AML-193 (cell line): Measurements from ENCODE around the gene NHEJ1.
A peak's percentile ranks its signal among the peaks of the same experiment; 100 is the strongest.

Experiments
- DNase-seq, 2 experiments: peaks; one replicate each; lab custom pipeline; 2025; lab: John Stamatoyannopoulos, UW

NHEJ1 gene

DNA sequence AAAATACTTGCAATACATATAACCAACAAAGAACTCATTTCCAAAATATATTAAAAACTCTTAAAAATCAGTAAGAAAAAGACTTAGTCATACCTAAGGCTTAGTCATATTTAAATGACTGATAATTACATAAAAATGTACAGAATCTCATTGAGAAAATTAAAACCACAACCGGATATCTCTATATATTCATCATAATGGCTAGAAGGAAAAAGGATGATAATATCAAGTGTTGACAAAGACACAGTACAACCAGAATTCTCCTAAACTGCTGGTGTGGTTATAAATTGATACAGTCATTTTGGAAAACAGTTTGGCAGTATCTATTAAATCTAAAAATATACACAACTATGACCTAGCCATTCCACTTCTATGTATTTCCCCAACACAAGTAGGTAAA is 72.8 kb downstream of the NHEJ1 start:
- no peak for DNase-seq

- DNase-seq = no peak
These were observed 73.3 kb downstream of the NHEJ1 start for GRCh38 chr2:219087361-219087760.

- peak; percentile 32 to 41 for DNase-seq
These were observed 74.4 kb downstream of the NHEJ1 start for GRCh38 chr2:219086196-219086595.

DNA sequence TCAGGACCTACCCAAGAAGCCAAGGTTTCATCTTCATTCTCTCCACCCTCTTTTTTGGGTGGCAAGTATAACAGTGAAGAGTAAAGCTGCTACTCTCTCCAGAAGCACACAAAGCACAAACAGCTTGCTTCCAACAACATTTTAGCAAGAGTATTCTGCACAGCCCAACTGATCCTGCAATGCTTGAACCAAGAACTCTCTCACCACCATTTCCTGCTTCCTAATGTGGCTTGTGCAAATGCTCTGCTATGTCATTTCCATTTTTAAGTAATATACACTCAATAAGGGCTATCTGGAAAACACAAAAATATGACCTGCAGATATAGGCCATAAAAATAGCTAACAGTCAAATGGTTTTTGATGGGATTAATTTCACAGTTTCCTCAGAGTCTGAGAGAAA is 75.8 kb downstream of the NHEJ1 start:
- DNase-seq = peak; percentile 51 to 65

DNA sequence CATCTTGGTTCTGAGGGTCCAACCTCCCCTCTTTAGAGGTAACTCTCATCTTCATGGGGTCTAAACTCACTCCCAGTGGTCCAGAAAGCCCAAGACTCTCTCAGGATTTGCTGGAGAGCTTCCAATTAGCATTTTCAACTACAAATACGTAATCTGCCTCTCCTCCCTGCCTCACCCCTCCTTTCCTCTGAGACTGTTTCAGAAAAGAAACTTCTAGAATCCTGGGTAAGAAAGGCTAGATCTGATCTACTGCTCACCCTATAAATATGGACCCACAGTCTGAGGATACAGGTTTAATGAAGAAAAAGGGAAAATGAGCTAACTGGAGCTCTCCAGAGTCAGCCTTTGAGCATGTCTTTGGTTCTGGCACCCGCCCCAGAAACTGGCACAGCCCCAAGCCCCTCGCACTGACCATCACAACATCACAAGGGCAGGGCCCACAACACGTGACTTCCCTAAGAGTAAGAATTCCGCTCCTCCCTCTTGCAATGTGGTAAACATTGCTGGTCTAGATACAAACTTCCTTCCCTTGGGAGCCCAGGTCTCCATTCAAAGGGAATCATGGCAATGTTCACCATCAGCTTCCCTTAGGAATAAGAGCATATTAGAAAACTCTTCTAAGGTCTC is 78.2 kb downstream of the NHEJ1 start:
- no peak for DNase-seq

DNA sequence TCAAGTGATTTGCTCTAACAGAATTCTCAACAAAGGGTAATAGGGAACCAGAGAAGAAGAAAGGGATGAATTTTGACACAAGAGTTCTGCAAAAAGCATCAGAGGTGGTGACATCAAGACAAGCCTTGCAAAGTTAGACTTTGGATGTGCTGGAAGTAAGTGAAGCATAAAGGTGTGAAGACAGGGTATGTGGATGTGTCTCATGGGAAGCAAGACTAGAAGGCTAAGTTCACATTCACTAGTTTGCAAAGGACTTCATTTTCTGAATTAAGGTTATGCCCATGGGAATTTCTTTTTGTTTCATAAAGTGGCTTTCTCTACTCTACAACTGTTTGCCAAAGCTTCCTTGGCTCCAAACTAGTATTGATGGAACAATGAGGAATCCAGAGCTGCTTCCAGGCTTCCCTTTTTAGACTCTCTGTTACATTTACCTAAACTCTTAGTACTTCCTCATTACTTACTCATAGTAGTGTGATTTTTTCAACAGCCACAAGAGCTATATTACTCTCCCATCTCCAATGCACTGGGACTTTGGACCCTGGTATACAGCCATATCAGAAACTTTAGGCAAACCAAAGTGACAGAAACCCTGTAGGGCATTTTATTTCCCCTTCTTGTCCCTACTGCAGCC is 78.8 kb downstream of the NHEJ1 start:
- DNase-seq = peak; percentile 38 to 69

- DNase-seq = no peak
These were observed 79.5 kb downstream of the NHEJ1 start for GRCh38 chr2:219081096-219081495.

- no peak for DNase-seq
These were observed 81.2 kb downstream of the NHEJ1 start for GRCh38 chr2:219079417-219079816.

DNA sequence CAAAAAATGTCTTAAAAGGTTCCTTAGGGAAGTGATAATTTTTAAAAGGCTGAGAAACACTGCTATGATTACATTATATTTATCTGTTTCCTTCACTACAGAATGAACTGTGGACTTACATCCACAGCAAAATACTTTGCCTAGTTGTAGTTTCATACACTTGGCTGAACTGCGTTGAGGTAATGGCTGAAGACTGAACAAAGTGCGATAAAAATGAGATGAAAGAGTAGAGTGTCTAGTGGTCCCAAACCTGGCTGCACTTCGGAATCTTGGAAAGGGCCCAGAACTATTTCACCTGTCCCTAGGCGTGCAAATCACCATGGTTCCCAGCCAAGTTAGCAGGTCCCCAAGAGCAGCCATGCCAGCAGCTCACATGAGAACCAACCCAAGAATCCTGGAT is 81.7 kb downstream of the NHEJ1 start:
- no peak for DNase-seq

DNA sequence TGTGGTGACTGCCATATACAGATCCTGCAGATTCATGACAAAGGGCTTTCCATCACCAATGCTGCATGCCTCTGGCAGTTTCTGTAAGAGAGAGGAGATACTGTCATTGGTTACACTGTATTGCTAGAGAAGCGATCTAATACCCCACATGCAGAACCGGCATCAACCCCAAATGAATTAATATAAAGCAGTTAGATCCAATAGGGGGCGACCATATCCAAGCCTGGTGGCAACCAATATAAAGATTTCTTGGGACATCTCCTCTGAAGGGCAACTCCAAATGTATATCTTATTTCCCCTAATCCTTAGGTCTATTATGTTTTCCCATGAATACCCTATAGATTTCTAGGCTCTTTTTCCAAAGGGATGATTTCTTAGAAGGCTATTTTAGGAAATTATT is 82.5 kb downstream of the NHEJ1 start:
- DNase-seq = no peak

DNA sequence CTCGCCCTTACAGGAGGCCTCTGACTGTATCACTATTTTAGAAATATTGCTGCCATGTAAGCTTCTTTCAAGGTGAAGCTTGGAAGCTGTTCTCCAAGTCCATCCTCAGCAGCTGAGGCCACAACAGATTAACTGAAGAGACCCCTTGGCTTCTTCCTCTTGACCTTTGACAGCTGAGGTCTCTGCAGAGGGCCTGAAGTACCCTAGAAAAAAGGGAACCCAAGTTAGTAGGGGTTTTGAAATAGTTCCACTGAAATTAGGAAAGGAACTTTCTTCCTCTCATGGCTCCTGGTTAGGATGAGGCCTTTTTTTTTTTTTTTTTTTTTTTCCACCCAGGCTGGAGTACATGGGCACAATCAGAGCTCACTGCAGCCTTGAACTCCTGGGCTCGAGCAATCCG is 84.4 kb downstream of the NHEJ1 start:
- DNase-seq = peak; percentile 82 to 87

- DNase-seq = peak; percentile 67 to 74
These were observed 87.0 kb downstream of the NHEJ1 start for GRCh38 chr2:219073413-219074129.

DNA sequence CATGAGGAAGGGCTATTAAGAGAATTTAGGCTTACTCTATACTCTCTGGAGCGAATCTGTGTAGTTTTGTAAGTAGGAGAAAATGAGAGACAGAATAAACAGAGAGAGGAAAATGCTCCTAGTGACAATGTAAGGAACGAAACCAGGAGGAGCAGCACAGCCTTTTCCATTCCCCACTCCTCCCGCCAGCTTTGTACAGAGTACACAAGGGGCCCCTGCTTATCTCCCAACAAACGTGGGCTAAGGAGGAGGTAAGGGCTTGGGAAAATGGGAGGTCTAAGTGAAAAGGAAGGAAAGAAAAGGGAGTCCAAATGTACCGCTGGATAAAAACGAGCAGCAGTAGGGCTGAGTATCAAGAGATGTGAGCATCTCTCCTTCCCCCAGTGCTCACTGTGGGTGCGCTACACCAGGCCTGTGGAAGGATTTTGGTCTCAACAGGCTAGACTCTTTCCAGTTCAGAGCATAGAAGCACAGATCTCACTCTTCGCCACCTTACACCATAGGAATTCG is 87.8 kb downstream of the NHEJ1 start:
- no peak for DNase-seq

GRCh38 chr2:219071131-219071816 is 89.3 kb downstream of the NHEJ1 start:
- no peak for DNase-seq

DNA sequence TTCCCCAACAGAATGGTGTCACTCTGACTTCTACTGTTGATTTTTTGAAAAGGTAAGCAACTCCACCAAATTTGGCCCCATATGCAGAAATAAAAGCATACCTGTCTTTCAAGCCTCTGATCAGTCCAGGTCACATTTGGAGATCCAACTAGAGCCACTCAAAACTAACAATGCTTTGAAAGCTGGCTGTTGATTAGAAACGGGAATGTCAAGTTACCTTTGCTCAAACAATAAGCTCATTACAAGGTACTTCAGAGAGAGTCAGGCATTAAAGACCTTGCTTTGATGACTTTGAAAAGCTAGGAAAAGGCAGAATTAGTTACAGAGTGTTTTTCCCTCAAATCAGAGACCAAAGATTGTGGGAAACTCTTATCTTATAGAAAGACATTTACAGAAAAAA is 95.1 kb downstream of the NHEJ1 start:
- DNase-seq = no peak

DNA sequence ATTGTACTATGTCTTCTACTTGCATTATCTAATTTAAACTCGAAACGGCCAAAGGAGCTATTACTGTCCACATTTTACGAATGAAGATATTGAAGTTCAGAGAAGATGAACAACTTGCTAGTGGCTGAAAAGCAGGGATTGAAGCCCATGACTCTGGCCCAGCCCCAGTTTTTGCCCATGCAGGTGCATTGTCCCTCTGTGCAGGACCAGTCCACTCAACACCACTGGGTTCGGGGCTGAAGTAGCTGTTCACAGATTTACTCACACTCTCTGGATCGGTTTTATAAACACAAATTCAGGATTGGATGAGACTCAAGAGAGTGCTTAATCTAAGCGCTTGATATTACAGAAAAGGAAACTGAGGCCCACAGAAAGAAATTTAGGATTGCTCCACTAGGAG is 98.5 kb downstream of the NHEJ1 start:
- no peak for DNase-seq

DNA sequence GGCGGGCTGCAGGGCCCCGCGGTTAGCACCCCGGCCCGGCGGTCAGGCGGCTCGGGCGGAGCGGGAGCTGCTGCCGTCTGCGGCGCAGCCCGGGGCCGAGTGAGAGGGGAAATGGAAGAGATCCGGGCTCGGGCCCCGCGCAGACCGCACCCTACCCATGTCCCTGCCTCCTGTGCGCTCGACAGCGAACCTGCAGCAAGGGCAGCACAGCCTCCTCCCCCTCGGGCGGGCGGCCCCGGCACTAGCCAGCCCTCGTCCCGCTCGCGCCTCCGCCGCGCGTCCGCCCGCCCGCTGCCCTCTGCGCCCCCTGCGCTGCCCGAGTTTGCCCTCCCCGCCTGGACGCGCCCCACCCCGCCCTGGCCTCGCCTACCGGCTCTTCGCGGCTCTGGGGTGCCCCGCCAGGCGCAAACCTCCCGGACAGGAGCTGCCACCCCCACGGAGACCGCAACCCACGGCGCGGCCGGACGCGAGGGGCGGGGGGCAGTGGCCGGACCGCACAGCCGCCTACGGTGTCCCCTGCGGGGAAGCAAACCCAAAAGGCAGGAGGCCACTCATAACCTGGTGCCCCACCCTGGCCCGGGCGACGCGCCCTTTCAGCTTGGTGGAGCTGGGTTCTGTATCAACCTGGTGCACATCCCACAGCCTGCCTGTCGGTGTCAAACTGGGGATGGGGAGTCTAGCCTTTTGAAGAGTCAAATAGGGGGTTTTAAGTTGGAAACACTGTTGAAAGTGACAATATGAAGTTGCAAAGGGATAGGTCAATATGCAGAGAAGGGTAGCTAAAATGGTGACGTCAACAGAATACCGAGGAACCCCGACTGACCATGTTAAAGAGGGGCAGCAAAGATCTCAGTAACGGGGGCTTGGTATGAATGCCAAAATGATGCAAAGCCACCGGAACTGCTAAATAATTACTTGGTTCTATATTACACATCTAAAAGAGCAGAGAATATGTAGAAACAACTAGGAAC is 99.5 kb downstream of the NHEJ1 start, which contains the start of gene IHH:
TSS of gene IHH (minus strand) at position 101 of the 971 bp plus-strand sequence. CDS start 454 bp downstream, outside the sequence.
- no peak for DNase-seq

DNA sequence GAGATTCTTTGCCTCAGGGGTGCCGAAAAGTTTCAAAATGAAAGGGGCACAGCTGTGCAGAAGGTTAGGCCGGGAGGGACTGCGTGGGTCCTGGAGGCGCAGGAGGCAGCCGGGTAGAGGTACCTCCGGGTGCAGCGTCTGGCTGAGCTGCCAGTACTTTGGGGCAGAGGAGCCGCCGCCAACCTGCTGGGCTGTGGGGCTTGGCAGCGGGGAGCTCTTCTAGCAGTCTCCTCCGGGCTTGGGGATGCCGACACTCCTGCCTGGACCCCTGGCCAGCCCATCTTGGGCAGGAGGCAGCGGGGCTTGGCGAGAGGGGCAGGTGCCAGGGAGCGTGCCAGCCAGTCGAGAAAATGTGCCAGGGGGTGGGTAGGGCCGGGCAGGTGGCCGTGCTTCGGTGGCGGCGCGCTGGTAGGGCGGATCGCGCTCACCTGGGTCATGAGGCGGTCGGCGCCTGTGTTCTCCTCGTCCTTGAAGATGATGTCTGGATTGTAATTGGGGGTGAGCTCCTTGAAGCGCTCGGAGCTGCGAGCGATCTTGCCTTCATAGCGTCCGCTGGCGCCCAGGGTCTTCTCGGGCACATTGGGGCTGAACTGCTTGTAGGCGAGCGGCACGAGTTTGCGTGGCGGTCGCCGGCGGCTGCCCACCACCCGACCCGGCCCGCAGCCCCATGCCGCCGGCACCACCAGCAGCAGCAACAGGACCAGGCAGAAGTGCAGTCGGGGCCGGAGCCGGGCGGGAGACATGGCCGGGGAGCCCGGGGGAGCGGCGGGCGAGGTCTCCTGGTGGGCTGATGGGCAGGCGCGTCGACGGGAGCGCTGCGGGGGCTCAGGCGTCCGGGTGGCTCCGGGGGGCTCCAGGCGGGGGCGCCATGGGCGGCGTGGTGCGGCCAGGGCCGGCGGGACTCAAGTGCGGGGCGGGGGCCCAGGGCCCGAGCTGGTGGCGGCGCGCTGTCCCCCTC is 100.6 kb downstream of the NHEJ1 start:
- DNase-seq = no peak

DNA sequence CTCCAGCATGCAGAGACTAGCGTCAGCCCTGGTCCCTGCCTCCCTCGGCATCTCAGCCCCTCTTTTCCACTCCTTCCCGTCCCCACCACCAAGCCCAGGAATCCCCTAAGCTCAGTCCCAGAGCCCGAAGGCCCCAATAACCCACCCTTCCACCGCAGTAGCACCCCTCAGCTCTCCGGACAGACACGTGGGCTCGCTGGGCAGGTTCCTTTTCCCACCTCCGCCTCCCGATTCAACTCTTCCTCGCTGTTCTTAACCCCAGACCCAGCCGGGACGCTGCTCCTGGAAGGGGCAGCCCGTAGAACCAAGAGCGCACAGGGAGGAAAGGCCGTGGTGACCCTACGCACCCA is 101.3 kb downstream of the NHEJ1 start:
- DNase-seq = no peak
